HG03108 (cell line): Measurements from ENCODE around the gene MAML2.
"Not testable (repeated sequence)": the region's sequence is repeated elsewhere in the genome, so short reads cannot be mapped to it uniquely, and the experiment has no call there.

Source experiments
- ATAC-seq: cut with Tn5 transposase; IDR thresholded peaks from one replicate; pipeline ENCODE4 v1.9.1; 2021; ENCODE audit warnings: moderate library complexity; ENCODE audit not compliant: unreplicated experiment

MAML2 gene

DNA sequence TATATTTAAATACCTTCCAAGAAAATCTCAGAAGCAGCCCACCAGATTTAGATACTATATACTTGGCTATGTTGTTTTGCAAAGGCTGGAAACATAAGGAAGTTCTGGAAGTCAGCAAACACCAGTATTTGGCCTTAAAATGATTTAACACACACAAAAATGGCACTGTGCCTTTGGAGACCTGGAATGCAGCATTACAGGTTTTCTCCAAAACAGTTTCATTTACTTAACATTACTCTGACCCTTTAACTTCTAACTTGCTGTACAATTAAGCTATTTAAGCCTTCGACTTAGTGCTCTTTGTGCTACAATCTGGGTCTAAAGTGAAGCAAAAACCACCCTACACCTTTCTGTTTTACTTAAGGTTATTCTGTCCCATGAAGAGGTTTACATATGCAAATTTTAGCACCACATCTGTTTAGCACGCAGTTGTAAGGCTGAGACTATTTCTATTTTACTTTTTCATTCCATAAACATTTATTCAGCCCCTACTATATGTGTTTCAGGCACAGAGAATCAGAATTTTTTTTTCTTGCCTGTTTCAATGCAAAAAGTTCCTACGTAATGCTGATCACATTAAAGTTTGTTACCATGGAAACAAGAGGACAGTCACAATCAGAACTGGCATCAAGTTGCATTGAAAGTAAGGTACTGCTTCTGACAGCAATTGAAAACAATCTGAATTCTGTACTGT lies 70.3 kb downstream of the MAML2 start:
- no peak for ATAC-seq

GRCh38 chr11:96271777-96272176 lies 71.2 kb downstream of the MAML2 start:
- ATAC-seq = no peak

- not testable (repeated sequence) for ATAC-seq
Measured at GRCh38 chr11:96271352-96271751, 71.6 kb downstream of the MAML2 start.

- ATAC-seq = not testable (repeated sequence)
Measured at GRCh38 chr11:96268527-96268926, 74.5 kb downstream of the MAML2 start.

GRCh38 chr11:96267496-96268032 lies 75.4 kb downstream of the MAML2 start:
- ATAC-seq = peak; percentile 88

DNA sequence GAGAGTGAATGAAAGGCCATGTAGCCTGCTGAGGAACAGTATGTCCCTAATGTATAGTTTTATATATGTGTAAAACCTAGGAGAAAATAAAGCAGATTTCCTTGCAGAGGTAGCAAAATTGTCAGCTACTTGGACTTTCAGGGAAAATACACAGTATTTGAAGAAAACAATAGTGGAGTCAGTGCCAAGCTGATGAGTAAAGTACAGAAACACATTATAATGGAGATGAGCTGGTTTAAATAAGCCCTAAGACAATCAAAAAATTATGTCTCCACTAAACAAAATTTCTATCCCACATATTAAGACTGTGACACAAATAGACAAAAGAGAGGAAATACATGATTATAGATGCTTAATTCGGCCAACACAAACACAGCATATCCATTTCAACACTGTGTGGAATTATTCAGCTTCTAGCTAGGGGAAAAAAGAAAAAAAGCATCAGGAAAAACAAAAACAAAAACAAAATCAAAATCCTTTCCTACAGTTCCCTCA lies 75.9 kb downstream of the MAML2 start:
- peak; percentile 1 for ATAC-seq

- no peak for ATAC-seq
Measured at GRCh38 chr11:96265972-96266371, 77.0 kb downstream of the MAML2 start.

GRCh38 chr11:96265220-96265737 lies 77.7 kb downstream of the MAML2 start:
- no peak for ATAC-seq

DNA sequence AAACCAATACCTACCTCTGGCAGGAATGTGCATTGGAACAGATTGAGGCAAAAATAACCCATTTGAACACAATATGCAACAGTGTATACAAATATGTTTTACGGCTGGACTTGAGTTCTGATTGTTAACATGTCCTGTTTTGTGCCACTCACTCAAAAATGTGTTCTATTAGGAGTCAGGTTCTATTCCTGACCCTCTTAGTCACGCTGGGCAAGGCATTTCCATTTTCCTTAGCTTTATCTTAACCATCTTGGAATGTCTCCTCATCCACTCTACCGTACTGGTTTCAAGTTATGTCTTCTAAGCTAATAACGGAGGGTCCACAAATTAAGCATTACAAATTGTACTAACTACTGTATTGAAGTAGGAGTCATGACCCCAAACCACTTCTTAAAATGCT lies 78.6 kb downstream of the MAML2 start:
- no peak for ATAC-seq

GRCh38 chr11:96263238-96263763 lies 79.7 kb downstream of the MAML2 start:
- no peak for ATAC-seq

DNA sequence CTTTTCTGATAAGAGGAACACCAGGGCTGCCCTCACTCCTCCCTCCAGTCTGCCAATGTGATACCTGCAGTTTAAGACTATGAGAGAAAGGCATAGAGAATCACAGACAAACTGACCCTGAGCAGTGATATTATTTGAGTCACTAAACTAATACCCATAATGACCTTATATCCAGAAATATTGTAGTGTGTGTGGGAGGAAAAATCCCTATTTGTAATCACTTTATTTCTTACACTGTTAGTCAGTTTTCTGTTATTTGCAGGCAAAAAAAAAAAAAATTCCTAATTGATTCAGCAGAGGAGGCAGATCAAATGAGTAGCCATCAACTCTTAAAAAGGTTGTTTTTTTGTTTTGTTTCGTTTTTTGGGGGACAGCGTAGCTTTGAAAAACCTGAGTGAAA lies 82.5 kb downstream of the MAML2 start:
- ATAC-seq = no peak

GRCh38 chr11:96260067-96260511 lies 82.9 kb downstream of the MAML2 start:
- ATAC-seq = no peak

- no peak for ATAC-seq
Measured at GRCh38 chr11:96259134-96259830, 83.7 kb downstream of the MAML2 start.

DNA sequence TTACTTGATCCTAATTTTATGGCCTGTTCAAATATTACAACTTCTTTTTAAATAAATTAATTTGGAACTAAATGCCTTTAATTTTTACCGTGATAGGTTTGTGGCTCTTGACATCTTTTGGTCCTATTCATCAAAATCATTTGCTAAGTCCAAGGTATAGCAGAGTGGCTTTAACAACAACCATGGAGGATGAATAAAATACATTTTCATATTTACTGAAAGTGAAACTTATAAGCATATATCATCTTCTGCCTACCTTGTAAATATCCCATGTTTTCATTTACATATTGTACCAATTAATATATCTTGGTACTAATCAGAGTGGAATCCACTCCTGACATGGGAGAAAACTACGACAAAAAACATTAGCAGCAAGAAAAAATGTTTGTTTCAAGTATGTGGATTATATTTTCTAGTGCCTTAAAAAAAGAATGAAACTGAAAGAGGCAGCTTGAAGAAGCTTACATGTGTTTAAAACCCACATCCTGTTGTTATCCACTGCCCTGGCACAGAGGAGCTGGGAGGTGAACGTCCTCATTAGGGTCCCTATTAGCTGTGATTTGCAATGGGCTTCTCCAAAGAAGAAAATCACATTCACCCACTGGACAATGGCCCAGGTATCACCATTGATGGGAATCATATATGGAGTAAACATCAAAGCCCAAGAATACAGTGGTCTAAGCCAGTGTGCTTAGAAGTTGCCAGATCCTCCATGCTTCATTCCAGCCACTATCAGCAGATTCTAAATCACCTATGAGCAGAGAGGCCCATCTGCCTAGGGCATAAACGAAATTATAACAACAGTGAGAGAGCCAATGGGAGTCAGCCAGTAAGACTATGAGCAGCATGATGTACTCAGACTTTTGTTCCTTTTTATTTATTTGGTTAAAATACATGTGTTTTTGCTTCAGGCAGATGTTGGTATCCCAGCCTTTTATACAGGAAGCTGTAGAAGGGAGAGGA lies 84.7 kb downstream of the MAML2 start:
- ATAC-seq = peak; percentile 77

DNA sequence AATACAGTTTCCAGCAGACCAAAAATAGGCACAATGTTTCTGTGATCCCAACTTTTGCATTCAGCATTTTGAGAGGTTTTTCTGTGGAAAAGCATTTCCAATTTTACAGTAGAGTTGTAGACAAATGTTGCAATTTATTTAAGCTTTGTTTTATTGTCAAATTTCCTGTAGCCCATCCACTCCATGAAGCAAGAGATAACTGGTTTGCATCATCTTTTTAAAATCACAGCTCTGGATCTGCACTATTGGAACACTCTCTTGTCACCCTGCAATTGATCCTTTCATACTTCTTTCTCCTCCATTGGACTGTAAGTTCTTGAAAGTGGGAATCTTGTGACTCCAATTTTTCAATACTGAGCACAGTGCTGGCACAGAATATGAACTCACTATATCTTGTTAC lies 86.0 kb downstream of the MAML2 start:
- ATAC-seq = no peak

- ATAC-seq = no peak
Measured at GRCh38 chr11:96256215-96257011, 86.6 kb downstream of the MAML2 start.

DNA sequence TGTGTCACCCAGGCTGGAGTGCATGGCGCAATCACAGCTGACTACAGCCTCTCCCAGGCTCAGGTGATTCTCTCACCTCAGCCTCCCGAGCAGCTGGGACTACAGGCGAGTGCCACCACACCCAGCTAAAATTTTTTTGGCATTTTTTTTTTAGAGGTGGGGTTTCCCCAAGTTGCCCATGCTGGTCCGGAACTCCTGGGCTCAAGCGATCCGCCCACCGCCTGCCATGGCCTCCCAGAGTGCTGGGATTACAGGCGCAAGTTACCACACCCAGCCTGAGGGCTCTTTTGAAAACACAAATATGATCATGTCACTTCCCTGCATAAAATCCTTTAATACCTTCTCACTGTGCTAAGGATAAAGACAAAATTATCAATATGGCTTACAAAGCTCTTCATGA lies 88.1 kb downstream of the MAML2 start:
- no peak for ATAC-seq

DNA sequence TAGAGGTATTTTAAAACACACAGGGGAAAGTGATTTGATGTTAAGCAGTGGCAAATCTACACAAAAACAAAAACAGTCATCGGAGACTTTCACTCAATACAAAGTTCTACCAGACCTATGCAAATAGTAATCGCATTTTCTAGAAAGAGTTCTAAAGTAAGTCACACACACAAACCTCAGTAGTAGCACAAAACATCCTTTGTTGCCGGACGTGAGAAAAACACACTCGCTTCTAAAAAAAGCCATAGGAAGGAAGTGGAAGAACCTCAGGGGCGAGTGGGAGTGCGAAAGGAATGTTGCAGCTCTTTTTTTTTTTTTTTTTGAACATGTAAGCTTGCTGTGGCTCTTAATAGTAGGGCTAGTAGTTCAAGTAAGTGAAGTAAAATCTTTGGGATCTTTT lies 88.9 kb downstream of the MAML2 start:
- ATAC-seq = peak; percentile 47

- ATAC-seq = no peak
Measured at GRCh38 chr11:96246718-96247552, 96.1 kb downstream of the MAML2 start.
